OCI-LY7 (cell line): ENCODE data around the gene CDK5. TPM values are rescaled to one million over a fixed set of nuclear protein-coding genes. Genes with fewer than 3 reads are reported as not detected.
A peak's percentile ranks its signal among the peaks of the same experiment; 100 is the strongest.

Experiments
- BruUV-seq: library from RNA; stranded (reverse); fragments of 400-500 nt; replicated peaks from 2 replicates; lab custom pipeline; 2021; lab: Mats Ljungman, UMichigan
- CTCF ChIA-PET: fragments of 300-600 bp; sonication (Branson Sonifier 250); formaldehyde crosslinking; loops from one replicate; lab custom pipeline; 2022; ENCODE audit warnings: antibody characterized with exemption; ENCODE audit not compliant: unreplicated experiment; lab: Charles Lee
- POLR2A ChIA-PET: fragments of 300-600 bp; sonication (Branson Sonifier 250); formaldehyde crosslinking; loops from one replicate; lab custom pipeline; 2022; ENCODE audit warnings: antibody characterized with exemption; lab: Charles Lee
- DNase-seq: peaks from one replicate; pipeline ENCODE4 v3.0.0-alpha.2; 2015; ENCODE audit warnings: low spot score
- H2AFZ ChIP-seq: fragments of 200-600 bp; sonication (generic), shearing (Covaris generic); 2 replicates; pipeline ENCODE4 v1.6.1; 2014; ENCODE audit warnings: mild to moderate bottlenecking, antibody characterized with exemption, low read length, moderate library complexity
- H3K27ac ChIP-seq: fragments of 200-600 bp; sonication (generic); 2 replicates; pipeline ENCODE4 v1.5.1; 2014; ENCODE audit warnings: mixed run types, low read depth, mild to moderate bottlenecking, moderate library complexity, low read length, inconsistent platforms; ENCODE audit not compliant: poor library complexity, severe bottlenecking
- H3K36me3 ChIP-seq: fragments of 200-600 bp; sonication (generic); 2 replicates; pipeline ENCODE4 v1.6.1; 2014; ENCODE audit warnings: mild to moderate bottlenecking, antibody characterized with exemption, low read length, moderate library complexity, mixed read lengths; ENCODE audit not compliant: insufficient read depth
- H3K4me1 ChIP-seq: fragments of 200-600 bp; sonication (generic); 2 replicates; pipeline ENCODE4 v1.5.1; 2014; ENCODE audit warnings: mild to moderate bottlenecking, low read length; ENCODE audit not compliant: insufficient read depth, poor library complexity, severe bottlenecking
- H3K4me2 ChIP-seq: fragments of 200-600 bp; sonication (generic); 2 replicates; pipeline ENCODE4 v1.6.1; 2014; ENCODE audit warnings: mild to moderate bottlenecking, low read length
- H3K4me3 ChIP-seq: fragments of 200-600 bp; sonication (generic); 2 replicates; pipeline ENCODE4 v1.5.1; 2014; ENCODE audit warnings: mild to moderate bottlenecking, low read depth, low read length; ENCODE audit not compliant: poor library complexity, severe bottlenecking
- H3K79me2 ChIP-seq: fragments of 200-600 bp; sonication (generic); 2 replicates; pipeline ENCODE4 v1.6.1; 2016; ENCODE audit warnings: low read depth, mild to moderate bottlenecking, low read length, moderate library complexity, mixed read lengths; ENCODE audit not compliant: insufficient read depth
- H3K9me2 ChIP-seq: fragments of 200-600 bp; sonication (generic); 2 replicates; pipeline ENCODE4 v1.6.1; 2016; ENCODE audit warnings: mild to moderate bottlenecking, low read length, mixed read lengths; ENCODE audit not compliant: insufficient read depth
- H3K9me3 ChIP-seq: fragments of 200-600 bp; sonication (generic); 2 replicates; pipeline ENCODE4 v1.6.1; 2014; ENCODE audit warnings: mild to moderate bottlenecking, mixed run types, low read length, mixed read lengths
- H4K20me1 ChIP-seq: fragments of 200-600 bp; sonication (generic); 2 replicates; pipeline ENCODE4 v1.6.1; 2014; ENCODE audit warnings: mild to moderate bottlenecking, antibody characterized with exemption, low read length, moderate library complexity, mixed read lengths; ENCODE audit not compliant: insufficient read depth
- EZH2phosphoT487 ChIP-seq: fragments of 200-600 bp; sonication (generic); IDR thresholded peaks from 2 replicates; pipeline ENCODE4 v1.6.1; 2018; ENCODE audit warnings: low read depth, borderline replicate concordance, mild to moderate bottlenecking, mixed run types, antibody characterized with exemption, low read length, moderate library complexity, mixed read lengths
- intact Hi-C: fragments of 100-400 bp; cut with micrococcal nuclease; formaldehyde crosslinking; loops from one replicate; pipeline ENCODE4 v1.10.0; 2022; ENCODE audit not compliant: unreplicated experiment
- total RNA-seq, 2 experiments: library from RNA; depleted of rRNA in 1 of 2; stranded (reverse); fragments of >200 nt in 1 of 2; shearing (Covaris generic) in 1 of 2; gene quantifications; 2 replicates each; pipeline ENCODE4 v1.2.3, GENCODE V29; 2014 to 2022
- TF ChIP-seq, protein P1 (sequence below): fragments of 200-600 bp; sonication (generic); conservative IDR thresholded peaks from 2 replicates; pipeline ENCODE4 v1.5.1; 2014; ENCODE audit warnings: mild to moderate bottlenecking, antibody characterized with exemption, low read length, moderate library complexity, mixed read lengths

The CDK5 gene
- total RNA-seq, 2 experiments from 2014 or later: 23.7 to 30.9 TPM

GRCh38 chr7:151080522-151081169, 22.9 kb upstream of the CDK5 start, which contains the start of gene FASTK:
Gene FASTK, minus strand, starts transcription at chr7:151080809. Its CDS starts 43 bp downstream, at chr7:151080766.
- CTCF ChIA-PET: interaction anchor here (0.6 kb wide), 3 partner anchors 18 to 30 kb away, joined by 3 to 5 read pairs (median 3); no protein-coding TSS in a partner anchor
- Histone ChIP-seq H3K4me1 (peaks cover 54% of the 10 kb centered on the region), H4K20me1 (no peaks in the 10 kb centered on the region), H3K36me3 (peaks cover 43% of the 10 kb centered on the region), H3K4me3 (peak within 1 kb of the TSS; percentile 91), H3K4me2 (peak within 1 kb of the TSS; percentile 100), H3K9me3 (no peaks in the 10 kb centered on the region), H3K79me2 (peaks cover 28% of the 10 kb centered on the region), H2AFZ (peak within 1 kb of the TSS; percentile 46; the same call in 1 of the 2 replicates), H3K27ac (peak within 1 kb of the TSS; percentile 72), H3K9me2 (no peaks in the 10 kb centered on the region)
- intact Hi-C loops: loop anchor here (1.0 to 10.0 kb wide), 5 partner anchors 21 to 186 kb away; partner anchors contain the start of genes ABCB8, ABCF2, KCNH2 and SLC4A2
- DNase-seq: peak; percentile 92
- no TSS peak for BruUV-seq
- no peak for TF ChIP-seq EZH2phosphoT487
- TF ChIP-seq, protein P1, sequence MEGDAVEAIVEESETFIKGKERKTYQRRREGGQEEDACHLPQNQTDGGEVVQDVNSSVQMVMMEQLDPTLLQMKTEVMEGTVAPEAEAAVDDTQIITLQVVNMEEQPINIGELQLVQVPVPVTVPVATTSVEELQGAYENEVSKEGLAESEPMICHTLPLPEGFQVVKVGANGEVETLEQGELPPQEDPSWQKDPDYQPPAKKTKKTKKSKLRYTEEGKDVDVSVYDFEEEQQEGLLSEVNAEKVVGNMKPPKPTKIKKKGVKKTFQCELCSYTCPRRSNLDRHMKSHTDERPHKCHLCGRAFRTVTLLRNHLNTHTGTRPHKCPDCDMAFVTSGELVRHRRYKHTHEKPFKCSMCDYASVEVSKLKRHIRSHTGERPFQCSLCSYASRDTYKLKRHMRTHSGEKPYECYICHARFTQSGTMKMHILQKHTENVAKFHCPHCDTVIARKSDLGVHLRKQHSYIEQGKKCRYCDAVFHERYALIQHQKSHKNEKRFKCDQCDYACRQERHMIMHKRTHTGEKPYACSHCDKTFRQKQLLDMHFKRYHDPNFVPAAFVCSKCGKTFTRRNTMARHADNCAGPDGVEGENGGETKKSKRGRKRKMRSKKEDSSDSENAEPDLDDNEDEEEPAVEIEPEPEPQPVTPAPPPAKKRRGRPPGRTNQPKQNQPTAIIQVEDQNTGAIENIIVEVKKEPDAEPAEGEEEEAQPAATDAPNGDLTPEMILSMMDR: no peak
- POLR2A ChIA-PET: interaction anchor here (0.5 to 0.7 kb wide), 3 partner anchors 14 to 146 kb away, joined by 3 to 4 read pairs (median 3); no protein-coding TSS in a partner anchor

- peaks cover 48% of the 10 kb centered on the region for H3K4me1 ChIP-seq
- peak overlapping the region; percentile 100 for H3K4me2 ChIP-seq
- no peaks in the 10 kb centered on the region for H3K9me3 ChIP-seq
- peaks cover 47% of the 10 kb centered on the region for H3K36me3 ChIP-seq
- DNase-seq: no peak
- ChIA-PET POLR2A (interaction anchor here (0.7 kb wide), 1 partner anchor 15 kb away, joined by 4 read pairs; no protein-coding TSS in a partner anchor), CTCF (interaction anchor here (0.6 kb wide), 1 partner anchor 31 kb away, joined by 5 read pairs; no protein-coding TSS in a partner anchor)
- H3K4me3 ChIP-seq: peak overlapping the region; percentile 91
- peak overlapping the region; percentile 46; the same call in 1 of the 2 replicates for H2AFZ ChIP-seq
- TSS peak; percentile 59 for BruUV-seq
- TF ChIP-seq EZH2phosphoT487: no peak
- TF ChIP-seq, protein P1: no peak
- no peaks in the 10 kb centered on the region for H3K9me2 ChIP-seq
- intact Hi-C loops: loop anchor here (1.0 to 10.0 kb wide), 5 partner anchors 21 to 185 kb away; partner anchors contain the start of genes ABCB8, ABCF2, KCNH2 and SLC4A2
- H3K27ac ChIP-seq: peak overlapping the region; percentile 72
- no peaks in the 10 kb centered on the region for H4K20me1 ChIP-seq
- H3K79me2 ChIP-seq: peaks cover 28% of the 10 kb centered on the region
Observed at GRCh38 chr7:151080067-151080521, 22.4 kb upstream of the CDK5 start.
